Measurements from ENCODE around the gene GRK6.

GRK6 gene

DNA sequence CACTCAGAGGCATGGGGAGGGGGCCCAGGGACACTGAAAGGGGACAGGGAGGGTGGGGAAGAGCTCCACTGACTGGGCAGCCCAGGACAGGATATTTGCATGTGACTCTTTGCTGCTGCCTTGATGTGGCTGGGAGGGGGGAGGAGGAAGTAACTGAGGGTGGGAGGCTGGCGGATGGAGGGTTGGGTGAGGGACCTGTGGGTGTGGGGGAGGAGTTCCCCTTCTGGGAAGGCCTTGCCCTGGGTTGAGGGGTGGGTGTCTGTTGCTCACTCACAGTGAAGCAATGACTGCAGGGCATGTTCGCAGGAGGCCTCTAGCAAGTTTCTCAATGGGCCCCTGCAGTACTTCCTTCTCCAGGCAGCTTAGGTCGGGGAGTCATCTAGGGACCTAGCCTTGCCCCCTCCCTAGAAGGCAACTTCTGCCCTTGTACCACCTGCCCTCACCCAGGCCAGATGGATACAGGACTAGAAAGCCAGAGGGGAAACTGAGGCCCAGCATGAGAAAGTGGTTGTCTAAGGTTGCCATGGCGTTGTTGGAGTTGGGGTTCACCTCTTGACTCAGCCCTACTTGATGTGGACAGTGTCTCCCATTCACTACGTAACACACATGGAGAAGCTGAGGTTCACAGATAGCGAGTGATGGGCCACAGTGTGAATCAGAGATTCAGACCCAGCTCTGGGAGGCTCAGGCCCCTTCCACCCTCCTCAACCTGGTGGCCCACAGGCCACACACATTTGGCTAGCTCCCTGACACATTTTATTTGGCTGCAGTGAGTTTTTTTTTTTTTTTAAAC is 3.0 kb downstream of the GRK6 start:
- H3K36me3 ChIP-seq: peaks cover 44% of the 10 kb centered on the region
- peaks cover 80 to 85% of the 10 kb centered on the region in 2 experiments for H3K4me1 ChIP-seq (ENCODE audit: control insufficient read depth in 1 of 2, insufficient read depth in 1 of 2, low read depth in 1 of 2, low read length in 1 of 2)
- no peaks in the 10 kb centered on the region for H3K27me3 ChIP-seq
- TF ChIP-seq CTCF (IDR thresholded peaks at IDR 0.05): peak; percentile 61
- peak overlapping the region; percentile 98 for H3K27ac ChIP-seq
- peak overlapping the region; percentile 88 to 97 for H3K4me3 ChIP-seq (ENCODE audit: low read depth in 1 of 2, low read length in 1 of 2)
- no peaks in the 10 kb centered on the region for H3K9me3 ChIP-seq

GRCh38 chr5:177430140-177430951 is 3.9 kb downstream of the GRK6 start:
- peak overlapping the region; percentile 98 for H3K27ac ChIP-seq
- H3K36me3 ChIP-seq: peaks cover 53% of the 10 kb centered on the region
- peak overlapping the region; percentile 88 to 97 for H3K4me3 ChIP-seq (ENCODE audit: low read depth in 1 of 2, low read length in 1 of 2)
- no peaks in the 10 kb centered on the region for H3K9me3 ChIP-seq
- no peaks in the 10 kb centered on the region for H3K27me3 ChIP-seq
- H3K4me1 ChIP-seq (ENCODE audit: control insufficient read depth in 1 of 2, insufficient read depth in 1 of 2, low read depth in 1 of 2, low read length in 1 of 2): peaks cover 83 to 85% of the 10 kb centered on the region in 2 experiments
- no peak for TF ChIP-seq CTCF (IDR thresholded peaks at IDR 0.05)

DNA sequence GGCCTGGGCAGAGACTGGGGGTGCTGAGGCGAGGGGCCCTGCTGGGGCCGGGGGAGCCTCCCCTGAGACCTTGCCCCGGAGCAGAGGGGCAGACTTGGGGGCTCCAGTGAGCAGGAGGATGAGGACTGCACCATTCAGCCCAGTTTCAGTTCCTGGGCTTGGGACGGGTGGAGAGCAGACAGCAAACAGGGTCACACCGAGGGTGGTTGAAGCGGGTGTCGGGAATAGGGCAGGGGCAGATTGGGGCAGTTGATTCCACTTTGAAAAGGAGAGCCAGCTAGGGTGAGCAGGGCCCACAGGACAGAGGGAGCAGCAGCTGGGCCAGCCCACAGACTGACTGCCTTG is 4.5 kb downstream of the GRK6 start:
- peaks cover 82 to 85% of the 10 kb centered on the region in 2 experiments for H3K4me1 ChIP-seq (ENCODE audit: control insufficient read depth in 1 of 2, insufficient read depth in 1 of 2, low read depth in 1 of 2, low read length in 1 of 2)
- no peaks in the 10 kb centered on the region for H3K9me3 ChIP-seq
- H3K36me3 ChIP-seq: peaks cover 59% of the 10 kb centered on the region
- peak overlapping the region; percentile 88 to 97 for H3K4me3 ChIP-seq (ENCODE audit: low read depth in 1 of 2, low read length in 1 of 2)
- TF ChIP-seq CTCF (IDR thresholded peaks at IDR 0.05): no peak
- H3K27ac ChIP-seq: peak overlapping the region; percentile 98
- no peaks in the 10 kb centered on the region for H3K27me3 ChIP-seq

DNA sequence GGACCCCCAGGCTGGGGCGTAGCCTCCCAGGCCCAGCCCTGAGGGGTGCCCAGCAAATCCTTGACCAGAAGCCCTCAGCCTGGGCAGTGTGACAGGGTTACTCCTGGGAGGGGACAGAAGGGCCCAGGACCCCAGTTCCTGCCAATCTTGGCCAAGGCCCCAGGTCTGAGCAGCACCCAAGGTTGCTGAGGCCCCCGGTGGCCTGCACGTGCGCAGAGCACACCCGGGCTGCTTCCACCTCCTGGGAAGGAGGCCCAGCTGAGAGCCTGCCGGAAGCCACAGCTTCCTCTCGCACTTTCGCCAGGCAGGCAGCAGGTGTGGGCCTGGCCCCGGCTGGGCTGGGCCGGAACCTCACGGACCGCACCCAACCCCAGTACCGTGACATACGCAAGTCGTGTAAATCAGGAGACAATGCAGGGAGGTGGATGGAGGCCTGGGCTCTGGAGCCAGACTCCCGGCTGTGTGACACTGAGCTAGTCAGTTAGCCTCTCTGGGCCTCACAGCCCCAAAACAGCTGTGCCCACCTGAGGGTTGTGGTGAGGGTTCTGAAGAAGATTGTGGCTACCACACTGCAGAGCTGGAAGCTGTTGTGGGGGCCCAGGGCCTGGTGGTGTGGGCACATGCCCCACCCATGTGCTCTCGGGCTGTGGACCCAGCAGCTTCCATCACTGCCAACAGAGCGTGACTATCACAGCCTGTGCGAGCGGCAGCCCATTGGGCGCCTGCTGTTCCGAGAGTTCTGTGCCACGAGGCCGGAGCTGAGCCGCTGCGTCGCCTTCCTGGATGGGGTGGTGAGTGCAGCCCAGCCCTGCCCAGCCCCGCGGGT is 5.1 kb downstream of the GRK6 start:
- H3K27ac ChIP-seq: peak overlapping the region; percentile 98
- peaks cover 86 to 89% of the 10 kb centered on the region in 2 experiments for H3K4me1 ChIP-seq (ENCODE audit: control insufficient read depth in 1 of 2, insufficient read depth in 1 of 2, low read depth in 1 of 2, low read length in 1 of 2)
- TF ChIP-seq CTCF (IDR thresholded peaks at IDR 0.05): peak; percentile 49
- no peaks in the 10 kb centered on the region for H3K27me3 ChIP-seq
- no peaks in the 10 kb centered on the region for H3K9me3 ChIP-seq
- peaks cover 65% of the 10 kb centered on the region for H3K36me3 ChIP-seq
- peak overlapping the region; percentile 88 to 97 for H3K4me3 ChIP-seq (ENCODE audit: low read depth in 1 of 2, low read length in 1 of 2)

DNA sequence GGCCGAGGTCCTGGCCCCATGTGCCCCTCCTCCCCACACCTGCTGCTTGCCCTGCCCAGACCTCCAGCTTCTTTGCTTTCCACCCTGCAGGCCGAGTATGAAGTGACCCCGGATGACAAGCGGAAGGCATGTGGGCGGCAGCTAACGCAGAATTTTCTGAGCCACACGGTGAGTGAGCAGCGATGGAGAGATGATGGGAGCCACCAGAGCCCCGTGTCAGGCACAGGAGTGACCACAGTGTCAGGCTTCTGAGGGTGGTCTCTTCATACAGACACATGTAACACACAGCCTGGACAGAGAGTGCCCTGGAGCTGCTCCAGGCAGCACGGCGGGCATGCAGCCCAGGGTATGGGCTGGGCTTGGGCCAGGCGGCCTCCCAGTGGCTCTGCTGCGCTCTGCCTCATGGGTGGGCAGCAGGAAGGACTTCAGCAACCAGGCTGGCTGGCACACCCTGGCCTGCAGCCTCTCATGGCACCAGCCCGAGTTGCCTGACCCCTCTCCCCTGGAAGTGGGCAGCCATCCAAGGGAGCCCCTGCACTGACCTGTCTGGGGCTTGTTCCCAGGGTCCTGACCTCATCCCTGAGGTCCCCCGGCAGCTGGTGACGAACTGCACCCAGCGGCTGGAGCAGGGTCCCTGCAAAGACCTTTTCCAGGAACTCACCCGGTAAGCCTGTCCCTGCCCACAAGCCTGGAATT is 5.8 kb downstream of the GRK6 start:
- H3K9me3 ChIP-seq: no peaks in the 10 kb centered on the region
- TF ChIP-seq CTCF (IDR thresholded peaks at IDR 0.05): no peak
- peak overlapping the region; percentile 88 to 97 for H3K4me3 ChIP-seq (ENCODE audit: low read depth in 1 of 2, low read length in 1 of 2)
- H3K4me1 ChIP-seq (ENCODE audit: control insufficient read depth in 1 of 2, insufficient read depth in 1 of 2, low read depth in 1 of 2, low read length in 1 of 2): peaks cover 92 to 94% of the 10 kb centered on the region in 2 experiments
- no peaks in the 10 kb centered on the region for H3K27me3 ChIP-seq
- H3K36me3 ChIP-seq: peaks cover 72% of the 10 kb centered on the region
- peak overlapping the region; percentile 98 for H3K27ac ChIP-seq

Data from neutrophil (primary cell).